HG02884 (cell line): ENCODE measurements around the gene ING2.

ENCODE experiments used
- ATAC-seq: cut with Tn5 transposase; IDR thresholded peaks from one replicate; pipeline ENCODE4 v1.9.1; 2021; ENCODE audit warnings: mild to moderate bottlenecking, moderate library complexity; ENCODE audit not compliant: unreplicated experiment

Gene ING2

DNA sequence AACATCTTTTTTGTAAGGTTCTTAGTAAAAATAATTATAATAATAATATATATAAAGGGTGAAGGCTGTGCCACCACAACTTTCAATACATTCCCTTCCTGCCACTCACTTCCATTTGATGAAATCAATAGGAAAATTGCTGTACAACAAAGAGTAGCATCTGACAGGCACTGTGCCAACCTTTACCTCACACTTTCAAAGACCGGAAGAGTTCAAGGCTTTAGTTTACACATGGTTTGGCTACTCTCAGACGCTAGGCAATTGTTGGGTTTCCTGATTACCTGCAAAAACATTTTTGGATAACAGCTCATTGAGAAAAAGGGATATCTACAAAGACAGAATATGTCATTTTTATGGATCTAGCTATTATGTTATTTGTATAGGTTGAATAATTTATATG lies 5.5 kb upstream of the ING2 start:
- no peak for ATAC-seq

DNA sequence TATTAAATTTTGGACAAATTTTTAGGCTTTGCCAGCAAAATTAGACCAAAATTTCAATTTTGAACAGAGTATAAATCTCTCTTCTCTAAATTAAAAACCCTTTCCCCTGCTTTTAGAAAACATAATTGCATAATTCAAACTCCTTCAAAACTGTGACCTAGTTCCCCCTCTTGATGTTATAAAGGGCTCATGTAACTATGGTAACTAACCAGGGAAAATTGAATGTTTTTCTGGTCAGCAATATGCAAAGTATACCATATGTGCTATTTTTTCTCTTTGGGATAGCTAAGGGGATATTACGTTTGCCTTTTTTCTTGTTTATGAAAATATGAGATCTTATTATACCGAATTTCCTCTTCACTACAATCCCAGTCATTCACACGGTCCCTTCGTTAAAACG lies 5.1 kb upstream of the ING2 start:
- no peak for ATAC-seq

DNA sequence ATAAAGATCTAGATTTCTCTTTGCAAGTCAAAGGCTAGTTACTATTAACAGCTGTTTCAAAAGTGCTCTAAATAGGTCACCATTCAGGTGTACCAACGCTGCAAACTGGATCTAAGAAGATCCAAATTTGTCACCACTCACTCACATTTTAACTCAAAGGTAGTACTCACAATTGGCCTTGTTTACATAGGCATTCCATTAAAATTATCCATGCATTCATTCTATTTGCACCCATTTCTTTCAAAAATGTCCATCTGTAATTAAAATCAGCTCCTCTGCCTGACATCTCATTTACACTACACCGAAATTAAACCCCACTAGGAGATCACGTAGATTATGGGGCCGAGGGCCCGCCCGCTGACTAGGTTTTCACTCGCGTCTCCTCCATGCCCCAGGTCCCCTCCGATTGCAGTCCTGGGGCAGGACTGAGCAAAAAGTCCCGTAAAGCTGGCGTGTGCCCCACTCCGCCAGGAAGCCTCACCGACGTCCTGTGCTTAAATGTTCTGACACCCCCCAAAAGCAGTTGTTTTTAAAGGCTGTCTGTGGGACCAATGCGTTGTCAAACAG lies 1.3 kb upstream of the ING2 start:
- ATAC-seq: peak; percentile 1

DNA sequence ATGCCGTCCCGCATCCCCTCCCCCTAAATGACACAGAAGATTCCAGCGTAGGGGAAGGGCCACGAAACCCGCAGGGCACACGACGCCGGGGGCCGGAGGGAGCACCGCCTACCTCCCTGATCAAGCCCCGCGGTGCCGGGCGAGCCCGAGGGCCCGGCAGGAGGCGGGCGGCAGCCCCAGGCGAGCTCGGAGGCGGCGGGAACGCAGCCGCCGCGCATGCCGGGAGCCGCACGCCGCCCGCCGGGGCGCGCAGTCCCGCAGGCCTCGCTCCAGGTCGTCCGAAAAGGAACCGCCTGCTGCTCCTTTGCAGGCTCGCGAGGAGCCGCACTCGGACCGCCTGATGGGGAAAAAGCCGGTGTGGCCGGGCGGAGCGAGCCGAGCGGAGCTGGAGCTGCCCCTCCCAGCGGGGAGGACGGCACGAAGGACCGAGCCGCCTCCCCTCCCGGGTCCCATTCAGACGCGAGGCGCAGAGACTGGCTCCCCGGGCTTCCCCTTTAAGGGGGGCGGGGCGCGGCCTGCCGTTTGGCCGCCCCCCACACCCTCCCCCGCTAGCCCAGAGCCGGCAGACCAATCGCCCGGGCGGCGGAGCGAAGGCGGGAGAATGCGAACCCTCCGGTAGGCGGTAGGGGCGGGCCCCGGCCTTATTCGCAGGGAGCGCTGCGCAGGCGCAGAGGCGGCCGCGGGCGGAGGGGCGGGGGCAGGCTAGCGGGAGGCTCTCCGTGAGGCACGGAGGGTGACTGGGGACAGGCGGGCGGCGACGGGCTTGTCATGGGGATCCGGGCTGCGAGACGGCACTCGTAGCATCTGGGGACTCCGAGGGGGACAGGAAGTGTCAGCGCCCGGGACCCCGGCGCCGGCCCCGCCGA lies 561 bp upstream of the ING2 start:
- peak; percentile 63 for ATAC-seq

DNA sequence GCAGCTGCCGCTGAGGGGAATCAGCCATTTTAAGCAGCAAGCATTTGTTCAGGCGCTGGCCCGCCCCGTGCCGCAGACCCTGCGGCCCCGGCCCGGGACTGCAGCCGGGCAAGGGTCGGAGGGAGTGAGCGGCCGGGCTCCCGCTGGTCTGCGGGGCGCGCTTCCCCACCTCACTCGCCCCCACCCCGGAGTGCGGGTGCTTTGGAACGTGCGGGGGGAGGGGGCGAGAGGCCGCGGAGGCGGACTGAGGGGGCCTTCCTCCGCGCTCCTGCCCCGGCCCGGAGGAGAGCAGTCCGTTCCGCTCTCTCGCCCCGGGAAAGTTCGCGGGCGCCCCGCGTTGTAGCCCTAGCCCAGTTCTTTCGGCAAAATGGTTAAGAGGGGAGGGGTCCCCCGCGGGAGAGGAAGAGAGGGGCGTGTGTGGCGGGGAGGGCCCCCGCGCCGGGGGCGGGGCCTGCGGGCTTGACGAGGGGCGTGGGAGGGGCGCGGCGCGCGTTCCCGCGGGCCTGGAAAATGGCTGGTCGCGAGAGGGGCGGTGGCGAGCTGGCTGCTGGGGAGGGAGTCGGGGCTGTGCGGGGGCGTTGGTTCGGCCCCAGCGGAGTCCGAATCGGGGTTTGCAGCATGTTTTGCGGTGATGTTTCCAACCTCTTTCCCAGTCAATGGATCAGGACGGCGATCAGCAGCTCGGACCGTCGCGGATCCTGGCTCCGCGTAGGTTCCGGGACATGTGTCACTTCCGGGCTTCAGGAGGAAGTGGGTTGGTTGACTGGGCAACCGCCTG lies 942 bp downstream of the ING2 start:
- peak; percentile 40 for ATAC-seq

DNA sequence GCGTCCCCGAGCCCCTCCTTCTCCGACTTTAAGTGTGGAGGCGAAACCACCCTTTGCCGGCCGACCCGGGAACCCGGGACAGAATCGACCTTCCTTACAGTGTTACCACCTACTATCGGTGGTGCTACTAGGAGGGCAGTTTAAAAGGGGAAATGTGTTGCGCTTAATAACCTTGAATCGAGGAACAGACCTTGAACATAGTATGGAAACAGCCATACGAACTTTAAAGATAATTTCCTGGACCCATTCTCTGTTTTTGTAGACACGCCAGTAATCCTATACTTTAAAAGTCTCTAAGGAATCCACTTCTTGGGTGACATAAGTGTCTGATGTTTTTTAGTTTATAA lies 1.5 kb downstream of the ING2 start:
- no peak for ATAC-seq

DNA sequence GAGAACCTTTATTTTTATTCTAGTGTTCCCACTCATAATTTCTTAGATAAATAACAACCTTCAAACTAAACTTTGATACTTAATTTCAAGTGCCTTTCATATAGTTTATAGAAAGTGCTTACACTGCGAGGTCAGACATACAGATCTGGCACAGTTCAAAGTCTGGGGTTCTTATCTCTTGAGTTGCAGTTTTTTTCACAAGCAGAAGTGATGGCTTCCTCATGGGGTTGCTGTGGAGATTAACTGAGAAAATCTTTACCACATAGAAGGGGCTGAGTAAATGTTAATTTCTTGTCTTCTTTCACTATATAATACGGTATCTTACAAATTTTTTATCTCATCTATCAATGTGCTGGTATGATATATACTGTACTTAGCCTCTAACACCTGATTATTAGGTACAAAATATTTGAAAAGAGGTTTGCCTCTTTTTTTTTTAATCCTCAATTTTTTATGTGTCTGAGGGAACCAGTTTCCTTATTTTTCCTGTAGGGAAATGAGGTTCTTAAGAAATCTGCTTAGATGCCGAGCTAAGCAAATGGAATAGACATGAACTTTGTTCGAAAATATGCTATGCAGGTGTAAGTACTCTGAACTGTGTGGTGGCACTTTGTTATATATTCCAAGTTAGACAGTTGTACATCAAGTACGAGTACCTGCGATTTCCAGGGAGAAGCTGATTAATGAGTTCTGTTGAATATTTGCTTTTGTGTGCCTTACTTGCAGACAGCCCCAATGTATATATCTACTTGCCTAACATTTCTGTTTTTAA lies 3.3 kb downstream of the ING2 start:
- no peak for ATAC-seq

DNA sequence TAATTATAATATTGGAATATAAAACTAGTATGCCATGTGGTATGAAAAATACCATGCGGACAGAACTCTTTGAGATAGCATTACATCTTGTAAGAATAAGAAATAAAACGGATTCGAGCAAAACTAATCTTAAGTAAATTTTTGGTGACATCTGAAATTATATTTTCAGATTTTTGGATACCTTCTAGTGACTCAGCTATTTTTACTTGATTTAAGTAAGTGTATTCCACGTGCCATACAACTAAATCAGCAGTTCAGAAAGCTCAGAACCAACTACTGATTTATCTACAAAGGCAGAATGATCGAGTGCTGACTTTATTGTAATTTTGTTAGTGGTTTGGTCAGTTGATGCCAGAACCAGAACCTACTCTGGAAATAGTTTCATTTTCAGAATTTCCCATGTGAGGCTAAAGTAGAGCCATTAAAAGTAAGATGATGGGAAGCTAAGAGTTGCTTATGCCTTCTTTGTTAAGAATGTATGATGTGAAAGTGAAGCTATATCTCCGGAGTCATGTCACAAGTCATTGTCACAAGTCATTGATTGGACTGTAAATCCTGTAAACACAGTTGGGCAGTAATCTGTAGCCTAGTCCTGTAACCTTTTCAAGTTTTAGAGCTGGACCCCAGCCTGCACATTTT lies 4.0 kb downstream of the ING2 start:
- no peak for ATAC-seq

DNA sequence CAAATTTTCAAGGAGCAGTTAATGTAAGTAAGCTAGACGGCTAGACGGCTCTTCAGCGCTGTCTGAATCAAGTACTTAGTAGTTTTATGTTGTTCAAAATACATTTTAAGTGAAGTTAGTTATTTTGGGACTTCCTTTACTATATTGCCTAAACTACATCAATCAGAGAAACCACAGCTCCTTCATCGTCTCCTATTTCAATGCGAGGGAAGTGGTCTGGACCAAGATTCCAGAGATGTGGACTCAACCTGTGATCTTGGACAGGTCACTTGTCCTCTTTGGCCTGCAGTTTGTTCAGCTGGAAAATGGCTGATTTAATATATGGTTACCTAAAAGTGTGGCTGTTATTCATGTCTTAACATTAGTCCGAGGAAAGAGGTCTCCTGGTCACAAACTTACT lies 10.6 kb downstream of the ING2 start:
- no peak for ATAC-seq

DNA sequence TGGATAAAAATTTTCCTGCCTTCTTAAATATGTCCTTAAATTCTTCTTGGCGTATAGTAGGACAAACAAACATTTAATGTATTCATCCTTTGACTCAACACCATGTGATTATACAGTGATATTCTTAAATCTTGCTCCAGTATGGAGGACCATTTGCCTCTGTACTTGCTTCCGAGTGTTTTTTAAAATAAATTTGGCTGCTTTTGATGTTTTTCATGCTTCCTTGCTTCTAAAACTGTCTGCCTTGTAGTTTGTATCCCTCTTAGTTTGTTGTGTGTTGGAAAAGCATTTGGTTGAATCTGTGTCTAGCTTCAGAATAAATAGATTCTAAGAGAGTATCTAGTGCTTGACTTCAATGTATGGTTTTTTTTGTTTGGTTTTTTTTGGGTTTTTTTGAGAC lies 12.3 kb downstream of the ING2 start:
- ATAC-seq: no peak

DNA sequence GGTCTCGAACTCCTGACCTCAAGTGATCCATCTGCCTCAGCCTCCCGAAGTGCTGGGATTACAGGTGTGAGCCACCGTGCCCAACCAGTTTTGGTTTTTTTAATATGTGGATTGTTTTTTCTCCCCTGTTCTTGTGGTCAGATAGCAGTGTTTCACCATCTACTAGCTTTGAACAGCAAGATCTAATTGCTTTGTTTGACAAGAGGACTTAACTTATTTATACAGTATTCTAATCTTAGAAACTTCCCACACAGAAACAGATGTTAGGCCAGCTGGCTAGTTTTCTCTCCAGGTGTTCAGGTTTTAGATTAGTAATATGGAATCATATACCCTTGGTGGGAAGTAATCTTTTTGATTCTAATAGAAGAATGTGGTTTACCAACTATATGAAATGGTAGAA lies 12.9 kb downstream of the ING2 start:
- no peak for ATAC-seq

DNA sequence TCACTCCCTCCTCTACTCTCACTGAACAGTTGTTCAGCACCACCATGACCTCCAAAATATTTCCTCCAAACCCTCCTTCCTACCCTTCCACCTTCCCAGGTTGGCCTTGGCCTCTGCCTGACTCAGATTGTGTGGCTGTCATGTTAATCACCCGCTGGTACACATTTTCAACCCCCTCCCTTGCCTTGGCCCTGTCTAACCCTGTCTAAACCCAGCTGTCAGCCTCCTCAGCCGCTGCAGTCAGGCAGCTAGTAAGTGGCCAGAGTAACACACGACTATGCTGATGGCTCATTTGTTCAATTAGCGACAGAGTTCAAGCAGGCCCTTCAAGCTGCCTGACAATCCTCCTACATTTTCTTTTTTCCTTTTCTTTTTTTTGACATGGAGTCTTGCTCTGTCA lies 18.0 kb downstream of the ING2 start:
- ATAC-seq: no peak

DNA sequence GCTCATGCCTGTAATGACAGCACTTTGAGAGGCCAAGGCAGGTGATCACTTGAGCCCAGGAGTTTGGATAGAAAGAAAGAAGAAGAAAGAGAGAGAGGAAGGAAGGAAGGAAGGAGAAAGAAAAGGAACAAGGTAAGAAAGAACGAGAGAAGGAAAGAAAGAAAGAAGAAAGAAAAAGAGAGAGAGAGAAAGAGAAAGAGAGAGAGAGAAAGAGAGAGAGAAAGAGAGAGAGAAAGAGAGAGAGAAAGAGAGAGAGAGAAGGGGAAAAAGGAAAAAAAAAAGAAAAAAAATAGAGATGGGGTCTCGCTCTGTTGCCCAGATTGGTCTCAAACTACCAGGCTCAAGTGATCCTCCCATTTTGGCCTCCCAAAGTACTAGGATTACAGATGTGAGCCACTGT lies 22.5 kb downstream of the ING2 start:
- ATAC-seq: no peak

DNA sequence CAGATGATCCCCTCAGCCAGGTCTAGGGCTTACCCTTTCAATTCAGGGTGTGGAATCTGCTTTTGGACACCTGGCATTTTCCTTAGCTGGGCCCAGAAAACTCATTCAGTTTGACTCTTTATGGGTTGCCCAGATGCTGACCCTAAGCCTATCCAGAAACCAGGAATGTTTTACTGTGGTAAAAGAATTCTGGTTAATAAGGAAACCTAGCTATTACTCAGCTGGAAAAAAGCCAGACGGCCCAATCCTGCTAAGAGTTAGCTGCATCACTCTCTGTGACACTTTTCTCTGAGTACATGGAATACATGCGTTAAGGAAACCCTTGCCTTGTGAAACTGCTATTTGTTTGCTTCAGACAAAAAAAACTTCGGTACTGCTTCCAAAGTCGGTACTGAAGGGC lies 28.0 kb downstream of the ING2 start:
- ATAC-seq: no peak

DNA sequence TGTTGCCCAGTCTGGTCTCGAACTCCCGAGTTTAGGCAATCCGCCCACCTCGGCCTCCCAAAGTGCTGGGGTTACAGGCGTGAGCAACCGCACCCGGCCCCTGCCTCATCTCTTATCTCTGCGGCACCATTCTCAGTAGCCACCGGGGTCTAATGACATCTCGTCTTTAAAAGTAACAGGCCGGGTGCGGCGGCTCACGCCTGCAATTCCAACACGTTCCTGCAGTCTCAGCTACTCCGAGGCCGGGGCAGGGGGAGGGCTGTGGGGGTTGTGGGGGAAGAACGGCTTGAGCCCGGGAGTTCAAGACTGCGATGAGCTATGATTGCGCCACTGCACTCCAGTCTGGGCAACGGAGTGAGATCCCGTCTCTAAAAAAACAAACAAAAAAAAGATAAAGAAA lies 28.8 kb downstream of the ING2 start:
- ATAC-seq: no peak

DNA sequence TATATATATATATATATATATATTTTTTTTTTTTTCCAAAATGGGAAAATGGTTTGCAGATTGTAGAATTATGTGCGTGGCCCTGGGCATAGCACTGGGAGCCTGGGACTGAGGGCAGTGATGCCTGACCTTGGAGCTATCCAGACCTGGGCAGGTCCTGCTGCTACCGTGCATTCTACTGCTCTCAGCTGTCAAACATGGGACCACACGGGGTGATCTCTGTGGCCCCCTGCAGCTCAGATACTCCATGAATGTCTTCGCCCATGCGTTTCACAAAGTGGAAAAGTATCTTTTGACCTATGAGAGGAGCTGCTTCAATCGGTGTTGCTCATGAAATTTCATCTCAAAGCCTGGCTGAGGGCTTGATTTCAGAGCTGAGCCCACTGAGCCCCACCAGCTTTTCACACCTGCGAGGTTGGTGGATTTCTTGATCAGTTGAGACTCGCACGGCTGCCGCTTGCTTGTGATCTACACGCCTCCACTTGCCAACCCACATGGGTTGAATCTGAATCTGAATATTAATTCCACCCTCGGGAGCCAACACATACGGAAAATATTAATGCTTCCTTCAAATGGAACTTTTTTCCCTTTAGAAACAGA lies 35.7 kb downstream of the ING2 start:
- no peak for ATAC-seq

DNA sequence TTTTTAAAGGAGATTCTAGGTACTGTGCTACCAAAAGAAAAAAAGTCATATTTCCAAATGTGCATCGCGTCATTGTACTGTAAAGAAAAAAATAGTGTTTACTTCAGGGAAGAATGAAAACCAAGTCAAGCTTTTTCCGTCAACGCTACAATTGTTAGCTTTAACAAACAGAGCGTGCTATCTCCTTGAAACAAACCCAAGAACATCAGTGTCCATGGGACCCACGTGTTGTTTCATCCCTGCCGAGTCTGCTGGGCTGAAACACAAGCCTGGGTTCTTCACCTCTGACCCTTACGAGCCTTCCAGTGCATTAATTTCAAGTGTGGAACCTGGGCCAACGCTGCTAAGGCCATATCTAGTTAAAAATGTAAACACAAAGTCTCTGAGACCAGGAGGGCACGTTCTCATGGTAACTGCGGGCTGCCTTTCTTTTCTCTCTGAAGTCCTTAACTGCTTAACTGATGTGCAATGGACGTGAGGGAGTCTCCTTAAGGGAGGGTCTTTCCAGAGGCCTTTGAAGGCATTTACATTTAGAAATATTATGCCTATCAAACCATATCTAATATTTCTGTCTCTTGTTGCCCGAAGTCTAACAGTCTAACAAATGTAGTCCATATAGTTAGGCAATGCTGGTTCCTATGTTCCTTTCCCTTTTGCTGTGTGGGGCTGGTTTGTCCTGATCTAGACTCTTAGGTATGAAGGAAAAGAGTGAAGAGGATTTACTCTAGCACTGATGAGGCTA lies 36.3 kb downstream of the ING2 start:
- no peak for ATAC-seq

DNA sequence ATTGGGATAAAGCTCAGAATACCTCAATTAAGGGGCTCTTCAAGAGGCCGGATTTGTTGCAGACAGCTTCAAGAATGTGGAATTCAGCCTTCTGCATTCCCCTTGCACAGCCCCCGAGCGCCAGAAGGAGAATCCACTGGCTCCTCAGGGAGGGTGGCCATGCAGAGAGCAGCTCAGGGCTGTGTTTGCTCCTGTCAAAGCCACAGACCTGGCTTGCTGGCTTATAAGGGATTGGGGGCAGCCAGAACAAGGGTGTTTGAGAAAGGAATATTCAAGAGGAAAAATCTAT lies 36.8 kb downstream of the ING2 start:
- no peak for ATAC-seq

DNA sequence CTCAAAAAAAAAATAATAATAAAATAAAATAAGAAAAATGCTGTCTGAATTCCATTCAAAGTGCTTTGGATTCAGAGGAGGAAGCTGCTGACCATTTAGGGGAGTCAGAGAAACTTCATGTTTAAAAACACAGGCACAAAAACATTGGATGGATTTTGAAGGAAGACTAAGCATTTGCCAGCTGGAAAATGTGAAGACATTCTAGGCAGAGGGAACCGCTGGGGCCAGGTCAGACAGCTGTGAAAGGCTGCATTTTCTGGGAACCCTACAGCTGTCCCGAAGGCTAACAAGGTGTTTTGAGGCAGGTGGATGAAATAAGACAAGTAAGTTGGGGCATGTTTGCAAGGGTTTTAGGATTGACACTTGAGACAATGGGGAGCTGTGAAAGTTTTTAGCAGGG lies 38.6 kb downstream of the ING2 start:
- ATAC-seq: no peak

DNA sequence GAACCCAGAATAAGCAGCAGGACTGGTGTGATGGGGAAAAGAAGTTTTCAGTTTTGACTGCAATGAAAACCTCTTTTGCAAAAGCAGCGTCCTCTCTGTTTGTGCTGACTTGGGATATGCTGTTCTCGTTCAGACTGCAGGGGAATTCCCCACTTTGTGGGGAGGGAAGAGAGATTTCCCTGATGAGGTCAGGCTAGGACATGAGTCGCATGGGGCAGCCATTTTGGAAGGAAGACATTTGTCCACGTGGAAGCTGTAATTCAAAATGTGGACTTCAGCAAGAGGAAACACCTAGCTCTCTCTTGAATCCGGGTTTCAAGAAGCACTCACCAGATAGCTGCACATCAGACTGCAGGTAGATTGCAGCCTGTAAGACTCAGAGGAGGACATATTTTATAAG lies 39.3 kb downstream of the ING2 start:
- ATAC-seq: no peak
